ENCODE results near the gene GLG1.

GRCh38 chr16:74575175-74575806 lies 31.6 kb downstream of the GLG1 start:
- TF ChIP-seq POLR2A (IDR thresholded peaks at IDR 0.05; ENCODE audit: low read depth, low read length) (no peak), POLR2AphosphoS5 (IDR thresholded peaks at IDR 0.05; ENCODE audit: low read depth, low read length) (no peak), TAF1 (IDR thresholded peaks at IDR 0.05; ENCODE audit: low read depth, low read length) (no peak), SPI1 (IDR thresholded peaks at IDR 0.05; ENCODE audit: low read depth, low read length) (no peak), PAX5 (IDR thresholded peaks at IDR 0.05; ENCODE audit: insufficient read depth, low read length, severe bottlenecking) (no peak)

Measured in GM12891 (cell line).